EH (cell line): ENCODE results near the gene ARPC5L.
A peak's percentile ranks its signal among the peaks of the same experiment; 100 is the strongest.

ENCODE experiments used
- DNase-seq: peaks from one replicate; pipeline ENCODE4 v3.0.0-alpha.2; 2015; ENCODE audit warnings: low read depth

Gene ARPC5L

DNA sequence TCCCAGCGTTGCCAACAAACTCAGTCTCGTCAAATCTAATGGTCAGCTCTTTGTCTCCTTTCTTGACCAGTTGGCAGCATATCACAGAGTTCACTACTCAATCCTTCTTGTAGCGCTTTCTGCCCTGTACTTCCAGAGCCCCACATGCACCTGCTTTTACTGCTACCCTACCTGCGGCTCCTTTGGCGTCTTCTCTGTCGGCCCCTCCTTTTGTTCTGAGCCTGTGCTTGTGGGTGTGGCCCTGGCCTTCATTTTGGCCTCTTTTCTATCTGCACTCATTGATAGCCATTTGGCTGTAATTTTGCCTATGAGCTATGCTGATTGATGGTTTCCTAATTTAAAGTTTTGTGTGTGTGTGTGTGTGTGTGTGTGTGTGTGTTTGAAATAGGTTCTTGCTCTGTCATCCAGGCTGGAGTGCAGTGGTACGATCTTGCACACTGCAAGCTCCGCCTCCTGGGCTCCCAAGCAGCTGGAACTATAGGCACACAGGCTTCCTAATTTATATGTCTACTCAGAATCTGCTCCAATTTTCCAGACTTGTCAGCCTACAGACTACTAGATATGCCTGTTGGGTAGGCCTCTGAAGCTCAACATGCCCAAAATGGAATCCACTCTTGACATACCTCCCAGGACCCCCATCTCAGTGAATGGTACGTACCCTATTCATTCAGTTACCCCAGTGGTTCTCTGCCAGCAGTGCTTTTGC lies 32.3 kb downstream of the ARPC5L start:
- no peak for DNase-seq

DNA sequence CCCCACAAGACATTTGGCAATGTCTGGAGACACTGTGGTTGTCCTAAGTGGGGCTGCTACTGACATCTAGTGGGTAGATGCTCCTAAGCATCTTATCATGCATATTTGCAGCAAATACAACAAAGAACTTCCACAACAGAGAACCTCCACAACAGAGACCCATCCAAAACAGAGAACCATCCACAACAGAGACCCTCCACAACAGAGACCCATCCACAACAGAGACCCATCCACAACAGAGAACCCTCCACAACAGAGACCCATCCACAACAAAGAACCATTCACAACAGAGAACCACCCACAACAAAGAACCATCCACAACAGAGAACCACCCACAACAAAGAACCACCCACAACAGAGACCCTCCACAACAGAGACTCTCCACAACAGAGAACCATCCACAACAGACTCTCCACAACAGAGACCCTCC lies 32.8 kb downstream of the ARPC5L start:
- DNase-seq, result peak; percentile 57

DNA sequence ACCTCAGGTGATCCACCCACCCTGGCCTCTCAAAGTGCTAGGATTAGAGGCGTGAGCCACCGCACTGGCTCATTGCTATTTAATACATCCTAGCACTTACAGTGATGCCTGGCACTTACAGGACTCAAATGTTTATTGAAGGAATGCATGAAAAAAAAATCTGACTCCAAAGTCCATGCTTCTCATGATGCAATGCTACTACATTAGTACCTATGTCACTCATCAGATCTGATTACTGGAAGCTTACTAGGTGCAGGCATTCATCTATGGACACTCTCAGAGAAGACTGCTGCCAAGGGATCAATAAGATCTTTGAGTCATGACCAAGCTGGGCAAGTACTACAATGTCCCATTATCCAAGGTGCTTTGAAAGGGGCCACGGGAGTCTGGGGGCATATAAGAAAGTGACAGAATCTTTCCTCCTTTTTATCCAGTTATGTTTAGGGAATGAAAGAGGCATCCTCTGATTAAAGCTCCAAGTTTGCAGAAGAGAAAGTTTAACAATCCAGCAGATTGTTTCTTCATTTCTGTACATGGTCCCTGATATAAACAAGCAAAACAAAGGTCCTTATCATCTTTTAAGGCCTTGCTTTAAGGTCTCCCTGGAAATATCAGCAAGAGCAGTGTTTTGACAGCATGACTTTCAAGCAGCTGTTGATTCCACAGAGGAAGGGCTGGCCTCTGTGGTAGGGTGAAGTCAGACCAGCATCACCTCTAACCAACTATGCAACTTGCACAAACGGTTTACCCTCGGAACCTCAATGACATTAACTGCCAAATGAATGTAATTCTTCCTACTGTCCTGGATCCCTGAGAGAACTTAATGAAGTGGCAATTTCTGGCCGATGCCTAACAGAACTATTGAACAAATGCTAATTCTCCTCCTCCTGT lies 35.9 kb downstream of the ARPC5L start:
- DNase-seq, result no peak

DNA sequence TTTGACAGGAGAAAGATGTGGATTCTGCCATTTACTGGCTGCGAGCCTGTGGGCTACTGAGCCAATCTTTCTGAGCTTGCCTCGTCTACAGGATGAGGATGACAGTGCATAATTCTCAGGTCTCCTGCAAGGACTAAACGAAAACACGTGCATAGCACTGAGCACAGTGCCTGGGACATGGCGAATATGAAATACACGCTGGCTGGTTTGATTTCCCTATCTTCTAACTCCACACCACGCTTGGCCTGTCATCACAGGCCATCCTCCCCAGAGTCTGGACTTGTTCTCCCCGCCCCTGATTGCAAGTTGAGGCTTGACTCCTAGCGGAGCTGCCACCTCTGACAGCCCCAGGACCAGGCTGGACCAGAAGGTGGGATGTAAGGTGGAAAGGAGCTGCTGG lies 37.9 kb downstream of the ARPC5L start:
- no peak for DNase-seq

DNA sequence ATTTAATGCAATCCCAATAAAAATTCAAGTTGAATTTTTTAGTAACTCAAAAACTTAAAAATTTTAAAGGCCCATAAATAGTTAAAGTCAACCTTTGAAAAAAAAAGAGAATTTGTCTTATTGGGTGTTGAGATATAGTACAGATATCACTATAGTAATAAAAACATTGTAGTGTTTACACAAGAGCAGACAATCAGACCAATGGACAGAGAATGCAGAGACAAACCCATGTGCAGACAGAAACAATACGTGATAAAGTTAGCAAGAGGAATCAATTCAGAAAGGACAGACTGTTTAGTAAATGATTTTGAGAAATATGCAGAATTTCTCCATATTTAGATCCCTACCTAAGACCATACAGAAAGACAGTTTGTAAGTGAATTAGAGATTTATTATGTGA lies 45.0 kb downstream of the ARPC5L start:
- DNase-seq, result no peak

DNA sequence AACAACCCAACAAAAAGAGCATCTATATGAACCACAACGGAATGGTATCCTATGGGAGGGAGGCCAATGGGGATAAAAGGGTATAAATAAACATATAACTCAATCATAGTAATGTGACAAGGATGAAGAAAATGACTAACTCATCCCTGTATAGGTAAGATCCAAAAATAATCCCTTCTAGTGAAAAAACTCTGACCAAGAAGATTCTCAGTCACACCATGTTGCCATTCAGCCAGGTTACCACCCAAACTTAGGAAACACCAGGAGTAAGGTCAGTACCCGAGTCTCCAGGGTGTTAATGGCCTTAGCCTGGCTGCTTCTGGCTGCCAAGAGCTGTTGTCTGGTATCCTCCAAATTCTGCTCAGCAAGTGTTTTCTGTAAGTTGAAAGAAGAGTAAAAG lies 46.2 kb downstream of the ARPC5L start:
- DNase-seq, result no peak

DNA sequence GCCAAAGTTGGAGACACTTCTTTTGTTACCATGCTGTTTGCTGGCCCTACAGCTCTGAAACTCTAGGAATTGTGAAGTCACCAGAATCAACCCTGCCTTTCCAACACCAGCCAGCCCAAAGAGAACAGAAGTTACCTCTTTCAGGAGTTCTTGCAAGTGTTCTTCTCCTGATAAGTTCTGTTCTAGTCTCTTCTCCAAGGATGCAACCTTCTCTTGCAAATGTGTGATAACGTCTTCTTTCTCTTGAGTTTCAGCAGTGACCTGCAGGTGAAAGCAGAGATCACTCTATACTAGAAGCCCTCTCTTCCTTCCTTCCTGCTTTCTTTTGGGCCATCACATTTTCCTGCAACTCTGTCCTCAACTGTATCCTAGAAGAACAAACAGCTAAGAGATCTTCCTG lies 49.8 kb downstream of the ARPC5L start:
- DNase-seq, result no peak

DNA sequence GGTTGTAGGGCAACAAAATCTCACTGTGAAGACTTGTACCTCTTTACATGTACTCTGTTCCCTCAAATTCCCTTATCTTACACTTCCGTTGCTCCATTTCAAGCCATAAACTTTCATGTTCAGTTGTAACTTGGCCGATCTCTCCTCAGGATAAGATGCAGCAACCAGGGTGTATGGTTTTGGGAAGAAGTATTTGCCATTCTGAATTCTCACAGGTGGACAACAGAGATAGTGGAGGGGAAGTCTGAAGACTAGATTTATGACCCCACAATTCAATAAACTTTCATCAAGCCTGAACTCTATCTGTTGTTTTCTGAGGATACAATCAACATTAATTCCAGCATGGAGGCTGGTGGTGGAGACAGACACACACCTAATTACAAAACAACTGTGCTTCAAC lies 51.4 kb downstream of the ARPC5L start:
- DNase-seq, result no peak

DNA sequence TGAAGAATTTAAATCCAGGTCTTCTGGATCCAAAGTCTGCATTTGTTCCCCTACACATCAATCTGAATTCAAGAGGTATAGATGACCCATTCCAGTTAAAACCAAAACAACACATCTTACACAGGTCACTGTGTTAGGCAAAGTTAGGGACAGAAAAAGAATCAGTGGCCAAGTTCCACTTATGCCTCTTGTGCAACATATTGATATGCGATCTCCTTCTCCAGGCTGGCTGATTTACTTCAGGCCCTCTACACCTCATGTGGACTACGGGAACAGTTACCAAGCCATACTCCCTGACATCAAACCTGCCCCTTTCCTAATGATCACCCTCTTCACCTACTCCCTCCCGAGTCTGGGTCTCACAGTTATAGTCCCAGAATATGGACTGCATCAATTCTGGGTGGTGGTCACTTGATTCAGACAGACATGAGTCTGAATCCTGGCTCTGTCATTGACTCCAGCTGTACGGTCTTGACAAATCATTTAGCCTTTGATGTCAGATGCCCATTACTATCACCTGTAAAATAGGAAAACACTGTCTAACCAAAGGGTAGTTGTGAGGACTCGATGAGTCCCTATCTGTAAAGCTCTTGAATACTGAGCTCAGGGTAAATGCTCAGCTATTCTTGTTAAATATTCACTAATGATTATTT lies 52.9 kb downstream of the ARPC5L start:
- DNase-seq, result no peak

DNA sequence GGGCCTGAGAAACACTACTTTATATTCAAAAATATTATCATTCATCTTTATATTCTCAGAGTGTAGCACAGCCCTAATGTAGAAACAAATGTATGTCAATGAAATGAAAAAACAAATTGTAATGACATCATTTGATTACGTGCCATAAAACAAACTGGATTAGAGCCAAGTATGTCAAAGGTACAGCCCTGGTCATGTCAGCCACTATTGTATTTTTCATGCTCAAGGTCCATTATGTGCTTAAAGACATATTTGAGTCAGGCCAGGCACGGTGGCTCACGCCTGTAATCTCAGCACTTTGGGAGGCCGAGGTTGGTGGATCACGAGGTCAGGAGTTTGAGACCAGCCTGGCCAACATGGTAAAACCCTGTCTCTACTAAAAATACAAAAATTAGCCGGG lies 58.5 kb downstream of the ARPC5L start:
- peak; percentile 3 for DNase-seq
